SH-SY5Y (cell line): ENCODE results near the gene SH3GL3.

ENCODE experiments used
- GATA2 ChIP-seq: IDR thresholded peaks from 2 replicates; pipeline ENCODE4 v1.6.1; 2011; ENCODE audit warnings: mild to moderate bottlenecking, low read depth, low read length
- GATA3 ChIP-seq: IDR thresholded peaks from 2 replicates; pipeline ENCODE4 v1.6.1; 2011; ENCODE audit warnings: low read depth, mild to moderate bottlenecking, low read length, moderate library complexity

DNA sequence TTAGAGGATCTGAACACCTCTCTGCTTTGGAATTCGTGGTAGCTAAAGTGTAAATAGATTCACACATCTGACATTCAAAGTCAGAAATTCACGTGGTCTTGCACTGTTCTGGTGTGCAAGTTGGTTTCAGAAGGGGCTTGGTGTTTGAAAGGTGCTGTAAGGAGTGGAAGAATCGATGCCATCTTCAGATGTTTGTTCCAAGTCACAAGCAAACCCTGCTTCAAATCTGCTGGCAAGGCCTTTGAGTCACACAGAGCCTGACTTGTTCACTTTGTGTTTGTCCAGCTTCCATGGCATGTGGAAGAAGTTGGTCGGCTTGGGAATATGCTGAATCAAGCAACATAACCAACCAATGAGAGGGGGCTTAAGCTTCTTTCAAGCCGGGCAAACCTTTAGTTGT, 44.3 kb downstream of the SH3GL3 start:
- no peak for TF ChIP-seq GATA2
- TF ChIP-seq GATA3, result no peak
